LNCaP clone FGC (cell line): ENCODE data around the gene RAB8A.
"Not testable (repeated sequence)": the region's sequence is repeated elsewhere in the genome, so short reads cannot be mapped to it uniquely, and the experiment has no call there.

Source experiments
- DNase-seq: peaks from one replicate; pipeline ENCODE4 v3.0.0-alpha.2; 2011; ENCODE audit warnings: low read depth
- H3K4me3 ChIP-seq: 2 replicates; pipeline ENCODE4 v1.5.1; 2011; ENCODE audit warnings: mild to moderate bottlenecking, low read depth, low read length, control low read depth
- TF ChIP-seq, protein P1 (sequence below): IDR thresholded peaks from 2 replicates; pipeline ENCODE4 v1.5.1; 2012; ENCODE audit warnings: mild to moderate bottlenecking; ENCODE audit not compliant: control insufficient read depth, insufficient read depth; ENCODE audit errors: extremely low read depth

The RAB8A gene

DNA sequence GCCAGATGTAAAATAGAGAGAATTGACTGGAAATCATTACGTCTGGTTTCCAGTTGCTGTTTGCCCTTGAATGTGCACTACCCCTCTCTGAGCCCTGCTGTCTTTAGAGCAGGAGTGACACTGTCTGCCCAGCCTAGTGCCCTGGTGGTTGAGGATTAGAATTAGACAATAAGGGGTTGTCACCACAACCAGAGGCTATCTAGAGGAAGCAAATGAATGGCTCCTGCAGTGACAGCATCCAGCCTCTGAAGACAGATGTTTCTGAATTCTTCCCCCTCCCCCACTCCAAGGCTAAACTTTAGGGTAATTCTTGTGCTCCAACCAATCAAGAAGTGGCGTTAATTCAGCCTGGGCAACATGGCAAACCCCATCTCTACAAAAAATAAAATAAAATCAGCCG, 2.0 kb downstream of the RAB8A start:
- no peak for DNase-seq
- TF ChIP-seq, protein P1, sequence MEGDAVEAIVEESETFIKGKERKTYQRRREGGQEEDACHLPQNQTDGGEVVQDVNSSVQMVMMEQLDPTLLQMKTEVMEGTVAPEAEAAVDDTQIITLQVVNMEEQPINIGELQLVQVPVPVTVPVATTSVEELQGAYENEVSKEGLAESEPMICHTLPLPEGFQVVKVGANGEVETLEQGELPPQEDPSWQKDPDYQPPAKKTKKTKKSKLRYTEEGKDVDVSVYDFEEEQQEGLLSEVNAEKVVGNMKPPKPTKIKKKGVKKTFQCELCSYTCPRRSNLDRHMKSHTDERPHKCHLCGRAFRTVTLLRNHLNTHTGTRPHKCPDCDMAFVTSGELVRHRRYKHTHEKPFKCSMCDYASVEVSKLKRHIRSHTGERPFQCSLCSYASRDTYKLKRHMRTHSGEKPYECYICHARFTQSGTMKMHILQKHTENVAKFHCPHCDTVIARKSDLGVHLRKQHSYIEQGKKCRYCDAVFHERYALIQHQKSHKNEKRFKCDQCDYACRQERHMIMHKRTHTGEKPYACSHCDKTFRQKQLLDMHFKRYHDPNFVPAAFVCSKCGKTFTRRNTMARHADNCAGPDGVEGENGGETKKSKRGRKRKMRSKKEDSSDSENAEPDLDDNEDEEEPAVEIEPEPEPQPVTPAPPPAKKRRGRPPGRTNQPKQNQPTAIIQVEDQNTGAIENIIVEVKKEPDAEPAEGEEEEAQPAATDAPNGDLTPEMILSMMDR: no peak
- no peak overlapping the region for H3K4me3 ChIP-seq

- TF ChIP-seq, protein P1: no peak
- H3K4me3 ChIP-seq: no peak overlapping the region
- no peak for DNase-seq
These were observed 3.8 kb downstream of the RAB8A start for GRCh38 chr19:16115301-16116039.

DNA sequence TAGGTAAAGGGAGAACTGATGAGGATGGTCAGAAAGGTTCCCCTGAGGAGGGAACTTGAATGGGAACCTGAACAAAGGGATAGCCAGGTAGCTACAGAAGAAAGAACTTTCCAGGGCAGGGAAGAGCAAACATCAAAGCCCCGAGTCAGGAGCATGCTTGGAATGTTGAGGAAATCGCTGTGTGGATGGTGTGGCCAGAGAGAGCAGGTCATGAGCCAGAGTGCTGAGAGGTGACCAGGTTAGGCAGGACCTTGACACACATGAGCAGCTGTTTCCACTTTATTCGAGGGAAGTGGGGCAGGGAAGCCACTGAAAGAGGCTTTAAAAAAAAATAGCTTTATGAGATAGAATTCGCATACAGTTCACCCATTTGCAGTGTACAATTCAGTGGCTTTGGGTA, 4.4 kb downstream of the RAB8A start:
- no peak for DNase-seq
- TF ChIP-seq, protein P1: no peak
- H3K4me3 ChIP-seq: no peak overlapping the region

- TF ChIP-seq, protein P1: no peak
- H3K4me3 ChIP-seq: no peak overlapping the region
- DNase-seq: no peak
These were observed 5.9 kb downstream of the RAB8A start for GRCh38 chr19:16117594-16118033.

- H3K4me3 ChIP-seq: no peak overlapping the region
- no peak for DNase-seq
- TF ChIP-seq, protein P1: no peak
These were observed 6.9 kb downstream of the RAB8A start for GRCh38 chr19:16118489-16119033.

DNA sequence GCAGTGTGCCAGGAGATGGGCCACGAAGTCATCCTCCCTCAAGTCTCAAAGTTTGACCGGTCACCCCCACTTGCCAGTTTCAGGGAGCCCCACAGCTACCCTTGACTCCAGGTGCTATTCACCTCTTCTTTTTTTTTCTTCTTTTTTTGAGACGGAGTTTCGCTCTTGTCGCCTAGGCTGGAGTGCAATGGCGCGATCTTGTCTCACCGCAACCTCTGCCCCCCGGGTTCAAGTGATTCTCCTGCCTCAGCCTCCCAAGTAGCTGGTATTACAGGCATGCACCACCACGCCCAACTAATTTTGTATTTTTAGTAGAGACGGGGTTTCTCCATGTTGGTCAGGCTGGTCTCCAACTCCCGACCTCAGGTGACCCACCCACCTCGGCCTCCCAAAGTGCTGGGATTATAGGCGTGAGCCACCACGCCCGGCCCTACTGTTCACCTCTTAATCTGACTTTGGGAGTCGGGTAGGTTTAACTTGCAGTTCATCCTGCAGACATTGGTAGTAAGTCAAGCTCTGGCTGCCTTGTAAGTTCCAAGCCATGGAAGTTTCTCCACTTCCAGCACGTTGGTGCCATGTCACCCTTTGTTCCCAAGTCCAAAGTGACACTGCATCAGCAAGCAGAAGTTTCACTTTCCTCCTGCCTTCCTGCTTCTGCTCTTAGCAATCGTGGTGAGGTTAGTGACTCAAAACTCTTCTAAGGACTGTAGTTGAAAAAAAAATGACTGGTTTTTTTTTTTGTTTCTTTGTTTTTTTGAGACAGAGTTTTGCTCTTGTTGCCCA, 7.6 kb downstream of the RAB8A start:
- not testable (repeated sequence) for DNase-seq, H3K4me3 ChIP-seq

DNA sequence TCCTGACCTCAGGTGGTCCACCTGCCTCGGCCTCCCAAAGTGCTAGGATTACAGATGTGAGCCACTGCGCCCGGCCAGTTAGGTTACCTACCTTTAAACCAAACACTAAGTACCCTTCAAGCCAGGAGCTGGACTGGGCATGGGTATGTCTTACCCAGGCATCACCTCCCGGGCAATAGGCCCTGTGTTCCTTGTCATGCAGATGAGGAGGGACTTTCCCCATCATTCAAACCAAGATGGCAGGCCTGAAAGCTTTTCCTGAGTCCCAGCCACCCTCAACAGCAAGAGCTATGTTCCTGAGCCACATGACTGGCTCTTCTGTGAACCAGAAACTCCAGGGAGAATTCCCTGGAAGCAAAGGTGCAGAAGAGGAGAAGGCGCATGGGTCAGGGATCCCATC, 9.5 kb downstream of the RAB8A start:
- H3K4me3 ChIP-seq: no peak overlapping the region
- DNase-seq: no peak
- TF ChIP-seq, protein P1: no peak
